ENCODE data around the gene KRT4.

Gene KRT4

DNA sequence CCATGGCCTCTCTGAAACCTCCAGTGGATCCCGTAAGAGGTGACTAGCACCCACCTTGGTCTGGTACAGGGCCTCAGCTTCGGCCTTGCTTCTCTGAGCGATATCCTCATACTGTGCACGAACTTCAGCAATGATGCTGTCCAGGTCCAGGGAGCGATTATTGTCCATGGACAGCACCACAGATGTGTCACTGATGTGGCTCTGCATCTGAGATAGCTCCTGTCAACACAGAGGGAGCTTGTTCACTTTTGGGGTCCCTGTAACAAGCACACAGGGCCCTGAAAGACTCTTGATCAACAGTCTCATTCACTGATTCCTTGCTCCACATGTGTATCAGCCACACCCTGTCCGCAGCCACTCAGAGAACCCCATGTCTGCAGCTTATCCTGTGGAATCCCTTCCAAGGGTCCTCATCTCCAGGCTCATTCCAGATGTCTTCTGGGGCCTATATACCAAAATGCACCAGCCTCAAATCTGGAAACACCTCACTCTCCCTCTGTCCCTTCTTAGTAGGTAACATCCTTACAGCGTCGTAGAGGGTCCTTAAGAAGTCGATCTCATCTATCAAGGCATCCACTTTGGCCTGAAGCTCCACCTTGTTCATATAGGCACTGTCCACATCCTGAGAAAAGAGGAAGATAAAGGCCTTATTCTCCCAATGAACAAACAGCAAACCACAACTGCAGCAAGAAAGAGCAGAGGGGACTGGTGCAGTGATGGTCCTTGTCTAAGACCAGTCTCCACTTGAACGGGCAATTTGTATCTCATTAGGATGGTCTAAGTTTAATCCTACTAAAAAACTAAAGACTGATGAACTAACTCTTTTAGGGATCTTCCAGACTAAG is 21.5 kb downstream of the KRT4 start:
- no peak overlapping the region for H3K27ac Mint-ChIP-seq
- H3K27me3 Mint-ChIP-seq (ENCODE audit: low read depth): peaks cover 41% of the 10 kb centered on the region
- no peaks in the 10 kb centered on the region for H3K36me3 Mint-ChIP-seq (ENCODE audit: low read depth)
- H3K4me1 Mint-ChIP-seq: no peaks in the 10 kb centered on the region
- TF ChIP-seq, protein P1, sequence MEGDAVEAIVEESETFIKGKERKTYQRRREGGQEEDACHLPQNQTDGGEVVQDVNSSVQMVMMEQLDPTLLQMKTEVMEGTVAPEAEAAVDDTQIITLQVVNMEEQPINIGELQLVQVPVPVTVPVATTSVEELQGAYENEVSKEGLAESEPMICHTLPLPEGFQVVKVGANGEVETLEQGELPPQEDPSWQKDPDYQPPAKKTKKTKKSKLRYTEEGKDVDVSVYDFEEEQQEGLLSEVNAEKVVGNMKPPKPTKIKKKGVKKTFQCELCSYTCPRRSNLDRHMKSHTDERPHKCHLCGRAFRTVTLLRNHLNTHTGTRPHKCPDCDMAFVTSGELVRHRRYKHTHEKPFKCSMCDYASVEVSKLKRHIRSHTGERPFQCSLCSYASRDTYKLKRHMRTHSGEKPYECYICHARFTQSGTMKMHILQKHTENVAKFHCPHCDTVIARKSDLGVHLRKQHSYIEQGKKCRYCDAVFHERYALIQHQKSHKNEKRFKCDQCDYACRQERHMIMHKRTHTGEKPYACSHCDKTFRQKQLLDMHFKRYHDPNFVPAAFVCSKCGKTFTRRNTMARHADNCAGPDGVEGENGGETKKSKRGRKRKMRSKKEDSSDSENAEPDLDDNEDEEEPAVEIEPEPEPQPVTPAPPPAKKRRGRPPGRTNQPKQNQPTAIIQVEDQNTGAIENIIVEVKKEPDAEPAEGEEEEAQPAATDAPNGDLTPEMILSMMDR (IDR thresholded peaks at IDR 0.05; ENCODE audit: unreplicated experiment in 3 of 3): no peak
- H3K4me3 Mint-ChIP-seq: no peak overlapping the region
- H3K9me3 Mint-ChIP-seq: no peaks in the 10 kb centered on the region

DNA sequence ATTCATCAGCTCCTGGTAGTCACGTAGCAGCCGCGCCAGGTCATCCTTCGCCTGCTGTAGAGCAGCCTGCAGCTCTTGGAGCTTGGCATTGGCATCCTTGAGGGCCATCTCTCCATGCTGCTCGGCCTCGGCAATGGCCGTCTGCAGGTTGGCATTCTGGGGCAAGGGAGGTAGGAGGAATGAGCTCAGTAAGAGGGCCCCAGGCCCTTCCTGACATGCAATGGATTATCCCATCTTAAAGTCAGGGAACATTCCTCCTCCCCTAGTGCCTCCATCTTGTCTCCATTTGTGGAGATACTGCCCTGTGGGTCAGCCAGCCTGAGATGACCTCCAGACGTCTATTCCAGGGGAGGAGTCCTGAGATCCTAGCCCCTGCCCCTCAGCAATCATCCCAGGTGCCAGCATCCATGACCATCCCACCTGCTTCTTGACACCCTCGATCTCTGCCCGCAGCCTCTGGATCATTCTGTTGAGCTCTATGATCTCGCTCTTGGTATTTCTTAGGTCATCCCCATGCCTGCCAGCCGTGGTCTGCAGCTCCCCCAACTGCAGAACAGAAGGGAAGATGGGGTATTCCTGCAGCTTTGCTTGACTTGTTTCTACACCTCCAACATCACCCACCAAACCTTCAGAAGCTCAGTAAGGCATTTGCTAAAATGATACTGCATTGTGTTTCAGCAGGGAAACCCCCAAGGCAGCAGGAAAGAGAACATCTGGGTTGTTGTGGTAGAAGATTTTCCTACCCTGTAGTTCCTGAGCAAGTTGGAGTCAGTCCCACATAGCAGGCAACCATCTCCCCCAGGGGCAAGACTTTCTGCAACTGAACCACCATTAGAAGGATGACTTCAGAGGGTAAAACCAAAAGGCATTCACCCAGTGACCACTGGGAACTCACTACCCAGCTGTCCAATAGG is 22.4 kb downstream of the KRT4 start:
- H3K27ac Mint-ChIP-seq: no peak overlapping the region
- peaks cover 45% of the 10 kb centered on the region for H3K27me3 Mint-ChIP-seq (ENCODE audit: low read depth)
- TF ChIP-seq, protein P1 (IDR thresholded peaks at IDR 0.05; ENCODE audit: unreplicated experiment in 3 of 3): no peak
- H3K9me3 Mint-ChIP-seq: no peaks in the 10 kb centered on the region
- H3K4me3 Mint-ChIP-seq: no peak overlapping the region
- H3K36me3 Mint-ChIP-seq (ENCODE audit: low read depth): no peaks in the 10 kb centered on the region
- H3K4me1 Mint-ChIP-seq: no peaks in the 10 kb centered on the region

DNA sequence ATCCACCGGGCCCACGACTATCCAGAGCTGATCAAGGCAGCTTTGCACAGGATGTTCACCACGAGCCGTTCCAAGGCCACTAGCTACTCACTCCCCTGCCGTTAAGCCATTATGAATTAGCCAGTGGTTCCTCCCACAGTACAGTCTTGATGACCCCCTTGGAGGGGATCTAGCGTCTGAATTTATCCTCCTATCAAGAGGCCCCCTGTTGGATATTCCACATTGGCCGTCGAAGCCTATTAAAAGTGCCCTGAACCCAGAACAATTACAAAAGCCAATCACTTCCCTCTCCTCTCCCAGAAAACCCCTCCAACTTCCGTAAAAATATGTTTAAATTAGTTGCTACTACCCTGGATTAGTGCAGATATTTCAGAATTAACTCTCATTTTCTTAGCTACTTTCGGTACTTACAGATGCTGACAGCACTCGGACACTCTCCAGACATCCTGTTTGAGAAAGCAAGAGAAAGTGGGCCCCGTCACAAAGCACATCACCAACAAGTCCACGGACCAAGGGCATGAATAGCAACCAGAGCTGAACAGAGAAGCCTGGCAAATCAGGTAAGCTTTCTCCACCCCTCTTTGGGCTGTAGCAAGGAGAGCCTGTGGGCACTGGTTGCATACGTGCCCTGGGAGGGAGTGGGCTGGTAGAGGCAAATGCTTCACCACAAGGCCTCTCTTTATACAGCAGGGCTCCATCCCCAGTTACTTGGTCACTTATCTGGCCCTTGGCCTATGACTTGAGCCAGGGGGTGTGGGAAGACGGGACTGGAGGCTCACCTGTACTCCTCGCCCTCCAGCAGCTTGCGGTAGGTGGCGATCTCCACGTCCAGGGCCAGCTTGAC is 23.3 kb downstream of the KRT4 start:
- Mint-ChIP-seq H3K9me3 (no peaks in the 10 kb centered on the region), H3K27ac (no peak overlapping the region), H3K27me3 (ENCODE audit: low read depth) (peaks cover 47% of the 10 kb centered on the region), H3K36me3 (ENCODE audit: low read depth) (no peaks in the 10 kb centered on the region), H3K4me1 (no peaks in the 10 kb centered on the region), H3K4me3 (no peak overlapping the region)
- TF ChIP-seq, protein P1 (IDR thresholded peaks at IDR 0.05; ENCODE audit: unreplicated experiment in 3 of 3): no peak

DNA sequence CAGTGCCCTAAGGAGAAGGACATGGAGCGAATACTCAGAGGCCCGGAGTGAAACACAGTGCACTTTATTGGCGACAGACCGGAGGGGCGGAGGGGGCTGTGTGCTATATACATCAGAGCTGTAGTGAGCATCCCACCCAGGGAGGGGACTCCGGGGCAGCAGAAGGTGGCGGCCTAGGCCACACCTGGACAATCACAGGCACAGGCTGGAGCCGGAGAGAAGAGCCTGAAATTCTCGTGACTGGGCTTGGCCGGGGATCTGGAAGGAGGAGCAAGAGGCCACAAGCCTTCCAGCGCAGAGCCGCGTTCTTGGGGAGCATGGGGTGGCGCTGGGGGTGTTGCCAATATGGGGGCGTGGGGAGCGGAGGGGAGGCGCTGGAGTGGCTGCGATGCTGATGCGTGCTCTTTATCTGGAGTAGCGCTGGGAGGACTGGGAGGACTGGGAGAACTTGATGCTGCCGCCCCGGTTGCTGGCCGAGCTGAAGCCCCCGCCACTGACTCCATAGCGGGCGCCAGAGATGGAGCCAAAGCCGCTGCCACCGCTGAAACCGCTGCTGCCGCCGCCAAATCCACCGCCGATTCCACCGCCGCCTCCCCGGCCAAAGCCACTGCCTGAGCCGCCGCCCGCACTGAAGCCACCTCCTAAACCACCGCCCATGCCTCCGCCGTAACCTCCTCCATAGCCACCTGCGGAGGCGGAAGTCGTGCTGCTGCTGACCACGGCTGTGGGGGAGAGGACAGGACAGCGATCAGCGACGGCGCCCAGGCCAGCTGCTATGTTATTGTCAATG is 24.1 kb downstream of the KRT4 start:
- Mint-ChIP-seq H3K4me1 (no peaks in the 10 kb centered on the region), H3K4me3 (no peak overlapping the region), H3K27ac (no peak overlapping the region), H3K36me3 (ENCODE audit: low read depth) (no peaks in the 10 kb centered on the region), H3K9me3 (no peaks in the 10 kb centered on the region), H3K27me3 (ENCODE audit: low read depth) (peaks cover 54% of the 10 kb centered on the region)
- TF ChIP-seq, protein P1 (IDR thresholded peaks at IDR 0.05; ENCODE audit: unreplicated experiment in 3 of 3): no peak
